Measurements from ENCODE around the gene SCARB1. TPM values are rescaled to one million over a fixed set of nuclear protein-coding genes. Genes with fewer than 3 reads are reported as not detected.

The SCARB1 gene
- total and polyA plus RNA-seq, 2 of the 13 experiments (the other 11 are each of a cell fraction or from before 2014, with no cell fraction given) = 63.4 to 160 TPM

DNA sequence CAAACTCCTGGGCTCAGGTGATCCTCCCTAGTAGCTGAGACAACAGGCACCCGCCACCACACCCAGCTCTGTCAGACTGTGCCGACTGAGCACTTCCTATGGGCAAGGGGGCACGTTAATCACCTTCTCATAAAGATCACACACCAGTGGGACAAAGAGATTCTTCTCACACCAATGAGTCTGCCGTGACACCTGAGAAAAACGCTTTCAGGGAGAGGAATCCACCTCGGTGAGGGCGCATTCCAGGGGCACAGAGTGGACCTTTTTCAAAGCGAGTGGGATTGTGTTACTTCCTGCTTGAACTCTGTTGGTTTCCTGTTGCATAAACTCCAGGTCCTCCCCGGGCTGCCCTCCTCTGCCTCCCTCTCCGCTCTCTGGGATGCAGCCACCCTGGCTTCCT is 17.5 kb upstream of the SCARB1 start (continued):
- TF ChIP-seq ZBTB40 (IDR thresholded peaks at IDR 0.05) (no peak), ZBTB40 (CRISPR knock-in tag; IDR thresholded peaks at IDR 0.05) (no peak), ARNT2 (CRISPR knock-in tag; IDR thresholded peaks at IDR 0.05; ENCODE audit: low read depth) (no peak), ERF (CRISPR knock-in tag; IDR thresholded peaks at IDR 0.05) (peak; percentile 55; the same call in 1 of the 2 replicates), MIER2 (CRISPR knock-in tag; IDR thresholded peaks at IDR 0.05) (no peak), PHF5A (CRISPR knock-in tag; IDR thresholded peaks at IDR 0.05; ENCODE audit: low read depth, unreplicated experiment) (peak; percentile 36), PHF20 (CRISPR knock-in tag; IDR thresholded peaks at IDR 0.05) (no peak; the same call in 1 of the 2 replicates), KLF11 (CRISPR knock-in tag; IDR thresholded peaks at IDR 0.05) (no peak), ZNF12 (CRISPR knock-in tag; IDR thresholded peaks at IDR 0.05) (no peak), ZNF572 (CRISPR knock-in tag; IDR thresholded peaks at IDR 0.05) (no peak), ZNF292 (CRISPR knock-in tag; IDR thresholded peaks at IDR 0.05; ENCODE audit: borderline replicate concordance, low read depth) (peak; percentile 65; the same call in 1 of the 2 replicates), ZFP36 (IDR thresholded peaks at IDR 0.05; ENCODE audit: borderline replicate concordance, low read depth, low read length, partially characterized antibody) (no peak), MLX (CRISPR knock-in tag; IDR thresholded peaks at IDR 0.05) (no peak), POLR2A (IDR thresholded peaks at IDR 0.05; ENCODE audit: insufficient read depth in 1 of 2, low read depth in 2 of 2, low read length in 2 of 2) (peak; percentile 35 to 46; a peak in 3 of 4 replicates), ZNF709 (CRISPR knock-in tag; IDR thresholded peaks at IDR 0.05) (no peak), TOPORS (CRISPR knock-in tag; IDR thresholded peaks at IDR 0.05) (no peak), MXD4 (CRISPR knock-in tag; IDR thresholded peaks at IDR 0.05) (no peak), HOXA9 (CRISPR knock-in tag; IDR thresholded peaks at IDR 0.05; ENCODE audit: borderline replicate concordance) (no peak), ZNF780A (CRISPR knock-in tag; IDR thresholded peaks at IDR 0.05) (no peak)
- TF ChIP-seq, protein P1, sequence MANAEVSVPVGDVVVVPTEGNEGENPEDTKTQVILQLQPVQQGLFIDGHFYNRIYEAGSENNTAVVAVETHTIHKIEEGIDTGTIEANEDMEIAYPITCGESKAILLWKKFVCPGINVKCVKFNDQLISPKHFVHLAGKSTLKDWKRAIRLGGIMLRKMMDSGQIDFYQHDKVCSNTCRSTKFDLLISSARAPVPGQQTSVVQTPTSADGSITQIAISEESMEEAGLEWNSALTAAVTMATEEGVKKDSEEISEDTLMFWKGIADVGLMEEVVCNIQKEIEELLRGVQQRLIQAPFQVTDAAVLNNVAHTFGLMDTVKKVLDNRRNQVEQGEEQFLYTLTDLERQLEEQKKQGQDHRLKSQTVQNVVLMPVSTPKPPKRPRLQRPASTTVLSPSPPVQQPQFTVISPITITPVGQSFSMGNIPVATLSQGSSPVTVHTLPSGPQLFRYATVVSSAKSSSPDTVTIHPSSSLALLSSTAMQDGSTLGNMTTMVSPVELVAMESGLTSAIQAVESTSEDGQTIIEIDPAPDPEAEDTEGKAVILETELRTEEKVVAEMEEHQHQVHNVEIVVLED (CRISPR knock-in tag; IDR thresholded peaks at IDR 0.05; ENCODE audit: borderline replicate concordance) = no peak
